HG03039 (cell line): ENCODE data around the gene SPATA7.

ENCODE experiments used
- ATAC-seq: cut with Tn5 transposase; IDR thresholded peaks from one replicate; pipeline ENCODE4 v1.9.1; 2021; ENCODE audit warnings: mild to moderate bottlenecking, moderate library complexity; ENCODE audit not compliant: unreplicated experiment

SPATA7 gene

DNA sequence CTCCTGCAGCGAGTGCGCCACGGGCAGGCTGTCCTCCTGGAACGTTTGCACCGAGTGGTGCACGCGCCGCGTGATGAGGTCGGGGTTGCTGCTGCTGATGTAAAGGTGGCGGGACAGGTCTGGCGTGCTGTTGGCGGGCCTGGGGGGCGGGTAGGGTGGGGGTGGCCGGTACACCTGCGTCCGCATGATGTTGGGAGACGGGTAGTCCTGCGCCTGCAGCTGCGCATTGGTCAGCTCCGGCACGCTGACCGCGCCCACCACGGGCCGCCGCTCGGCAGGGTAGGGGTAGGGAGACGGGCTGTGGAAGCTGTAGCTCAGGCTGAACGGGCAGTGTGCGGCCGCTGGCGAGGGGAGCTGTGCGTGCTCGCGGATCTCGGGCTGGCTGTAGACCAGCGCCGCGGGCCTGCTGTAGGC lies 94.1 kb downstream of the SPATA7 start:
- no peak for ATAC-seq

GRCh38 chr14:88481059-88481458 lies 95.6 kb downstream of the SPATA7 start:
- ATAC-seq, result no peak

DNA sequence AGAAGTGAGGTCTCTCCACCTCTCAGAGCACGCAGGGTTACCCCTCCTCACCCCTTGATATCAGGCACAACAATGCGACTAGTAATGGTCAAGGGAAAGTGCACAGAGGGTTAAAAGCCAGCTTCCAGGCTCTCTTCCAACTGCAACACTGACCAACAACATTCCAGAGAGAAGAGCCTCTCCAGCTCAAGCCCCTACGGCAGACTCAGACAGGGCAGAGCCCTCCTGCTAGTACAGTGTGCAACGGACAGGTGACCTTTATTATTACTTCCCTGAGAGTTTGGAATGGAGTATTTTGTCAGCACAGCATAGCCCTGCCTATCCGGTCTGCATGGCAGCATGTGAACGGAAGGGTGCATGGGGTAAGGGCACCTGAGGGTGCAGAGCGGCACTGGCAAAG lies 96.3 kb downstream of the SPATA7 start:
- ATAC-seq, result no peak

- no peak for ATAC-seq
Observed at GRCh38 chr14:88482524-88482923, 97.1 kb downstream of the SPATA7 start.
